RKO (cell line): Measurements from ENCODE around the gene MICAL3.

Experiments
- DNase-seq: peaks from one replicate; pipeline ENCODE4 v3.0.0-alpha.2; 2016; ENCODE audit warnings: low spot score

Gene MICAL3

GRCh38 chr22:17791196-17791595 lies 233.2 kb downstream of the MICAL3 start:
- no peak for DNase-seq

DNA sequence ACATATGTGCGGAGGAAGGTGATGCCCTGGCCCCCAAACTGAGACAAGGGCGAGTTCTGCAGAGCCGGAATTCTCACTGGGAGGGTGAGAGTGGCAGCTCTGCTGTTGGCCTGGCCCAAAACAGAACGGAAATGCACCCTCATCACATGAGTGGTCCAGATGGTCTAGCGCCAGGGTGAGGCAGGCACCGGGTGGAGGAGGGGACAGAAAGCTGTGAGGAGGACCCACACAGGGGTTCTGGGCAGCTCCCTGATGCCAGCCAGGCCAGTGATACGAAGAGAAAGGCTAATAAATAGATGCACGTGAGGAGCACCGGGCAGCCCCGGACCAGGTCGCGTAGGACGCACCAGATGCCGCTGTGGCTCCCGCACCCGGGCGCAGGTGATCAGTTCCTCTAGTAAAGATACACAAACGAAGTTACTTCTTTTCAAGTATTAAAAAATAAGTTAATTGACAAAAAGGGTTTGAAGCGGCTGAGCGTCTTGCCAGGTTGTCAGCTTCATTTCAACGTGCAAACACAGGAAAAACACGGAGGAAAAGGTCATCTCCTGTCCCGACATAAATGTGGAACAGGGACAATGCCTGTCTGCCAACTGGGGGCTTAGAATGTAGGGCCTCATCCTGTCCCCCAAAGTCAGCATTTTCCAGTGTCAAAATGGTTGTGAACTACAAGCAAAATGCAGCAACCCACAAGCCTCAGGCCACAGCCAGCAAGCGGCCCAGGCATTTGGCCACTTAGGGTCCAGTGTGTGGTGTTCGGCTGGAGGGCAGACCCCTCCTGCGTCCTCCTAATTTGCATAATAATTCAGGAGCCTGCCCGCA lies 234.8 kb downstream of the MICAL3 start:
- DNase-seq = no peak

GRCh38 chr22:17788528-17789378 lies 235.6 kb downstream of the MICAL3 start:
- DNase-seq = no peak

- DNase-seq = no peak
These were observed 236.5 kb downstream of the MICAL3 start for GRCh38 chr22:17787716-17788330.

DNA sequence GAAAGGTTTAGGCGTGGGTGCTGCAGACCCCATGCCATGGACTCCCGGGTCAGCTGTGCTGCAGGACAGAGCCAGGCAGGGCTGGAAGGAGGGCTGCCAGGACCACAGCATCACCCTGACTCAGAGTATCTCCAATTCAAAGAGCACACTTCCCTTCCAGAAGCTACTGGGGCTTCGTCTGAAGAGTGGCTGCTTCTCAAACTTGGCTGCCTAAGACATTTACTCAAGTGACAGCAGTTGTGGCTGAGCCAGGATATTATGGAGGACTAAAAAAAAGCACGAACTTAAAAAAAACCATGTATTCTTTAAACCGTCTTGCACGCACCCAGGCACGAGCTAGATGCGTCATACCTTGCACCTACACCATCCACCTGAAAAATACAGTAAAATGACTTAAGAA lies 237.1 kb downstream of the MICAL3 start:
- DNase-seq = no peak

GRCh38 chr22:17786435-17787161 lies 237.8 kb downstream of the MICAL3 start:
- DNase-seq = no peak

- DNase-seq = peak; percentile 58
These were observed 238.9 kb downstream of the MICAL3 start for GRCh38 chr22:17785185-17786184.

DNA sequence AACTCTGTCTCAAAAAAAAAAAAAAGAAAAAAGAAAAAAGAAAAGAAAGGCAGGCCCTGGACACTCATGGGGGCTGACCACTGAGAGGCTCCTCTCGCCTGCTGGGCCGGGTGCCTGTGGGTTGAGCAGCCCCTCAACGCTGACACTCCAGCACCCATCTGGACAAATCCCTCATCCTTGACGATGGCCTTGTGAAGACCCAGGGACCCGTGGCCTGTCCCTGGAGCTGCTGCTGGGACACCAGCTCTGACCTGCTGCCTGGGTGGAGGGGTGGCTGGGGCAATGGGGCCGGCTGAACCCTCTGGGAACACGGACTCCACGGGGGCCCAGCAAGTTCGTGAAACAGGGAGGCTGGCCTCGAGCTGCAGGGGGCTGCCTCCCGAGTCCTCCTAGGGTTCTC lies 239.6 kb downstream of the MICAL3 start:
- no peak for DNase-seq

DNA sequence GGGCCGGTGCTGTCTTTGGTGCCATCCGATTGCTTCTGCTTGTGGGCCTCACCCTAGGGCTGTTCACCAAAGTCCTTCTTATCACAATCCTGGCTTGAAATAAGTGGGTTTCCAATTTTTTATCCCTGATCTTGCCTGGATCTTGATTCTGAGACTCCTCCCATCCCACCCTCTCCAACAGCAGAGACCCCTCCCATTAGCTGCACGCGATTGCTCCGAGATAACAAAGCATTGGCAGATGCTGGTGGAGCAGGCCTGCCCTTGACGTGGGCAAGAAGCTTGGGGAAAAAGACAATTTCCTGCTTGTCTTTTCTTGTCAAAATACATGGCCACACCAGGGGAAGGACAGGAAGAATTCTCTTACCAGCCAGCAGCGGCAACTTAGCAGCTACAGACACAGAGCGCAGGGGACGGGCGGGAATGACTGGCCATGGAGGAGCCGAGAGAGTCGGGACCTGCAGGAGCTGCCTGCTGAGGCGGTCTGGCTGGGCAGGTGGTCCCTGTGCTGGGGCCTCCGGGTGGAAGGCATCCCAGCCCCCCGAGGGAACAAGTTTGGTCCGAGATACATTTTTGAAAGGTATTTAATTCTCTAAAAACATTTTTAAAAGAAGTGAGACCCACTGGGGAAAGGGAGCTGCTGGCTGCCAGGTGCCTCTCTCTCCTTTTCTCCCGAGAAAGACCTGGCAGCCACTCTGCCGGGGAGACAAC lies 240.4 kb downstream of the MICAL3 start:
- no peak for DNase-seq

DNA sequence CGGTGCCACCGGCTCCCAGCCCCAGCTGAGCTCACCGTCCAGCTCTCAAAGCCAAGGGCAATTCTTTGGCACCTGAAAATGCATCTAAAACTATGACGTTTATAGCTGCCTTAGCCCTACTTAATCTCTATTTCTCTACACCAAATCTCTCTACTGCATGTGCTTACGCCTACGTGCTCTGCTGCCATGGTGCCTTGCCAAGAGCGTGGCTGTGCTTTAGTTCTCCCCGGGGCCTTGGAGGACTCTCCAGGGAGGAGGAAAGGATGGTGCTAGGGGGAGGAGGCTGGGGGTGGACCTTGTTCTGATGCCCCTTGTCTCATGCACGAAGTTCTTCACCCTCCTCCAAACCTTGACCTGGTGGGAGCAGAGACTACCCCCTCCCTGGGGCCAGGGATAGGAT lies 241.0 kb downstream of the MICAL3 start:
- no peak for DNase-seq

GRCh38 chr22:17782621-17783020 lies 241.7 kb downstream of the MICAL3 start:
- no peak for DNase-seq

- no peak for DNase-seq
These were observed 242.2 kb downstream of the MICAL3 start for GRCh38 chr22:17782158-17782557.

DNA sequence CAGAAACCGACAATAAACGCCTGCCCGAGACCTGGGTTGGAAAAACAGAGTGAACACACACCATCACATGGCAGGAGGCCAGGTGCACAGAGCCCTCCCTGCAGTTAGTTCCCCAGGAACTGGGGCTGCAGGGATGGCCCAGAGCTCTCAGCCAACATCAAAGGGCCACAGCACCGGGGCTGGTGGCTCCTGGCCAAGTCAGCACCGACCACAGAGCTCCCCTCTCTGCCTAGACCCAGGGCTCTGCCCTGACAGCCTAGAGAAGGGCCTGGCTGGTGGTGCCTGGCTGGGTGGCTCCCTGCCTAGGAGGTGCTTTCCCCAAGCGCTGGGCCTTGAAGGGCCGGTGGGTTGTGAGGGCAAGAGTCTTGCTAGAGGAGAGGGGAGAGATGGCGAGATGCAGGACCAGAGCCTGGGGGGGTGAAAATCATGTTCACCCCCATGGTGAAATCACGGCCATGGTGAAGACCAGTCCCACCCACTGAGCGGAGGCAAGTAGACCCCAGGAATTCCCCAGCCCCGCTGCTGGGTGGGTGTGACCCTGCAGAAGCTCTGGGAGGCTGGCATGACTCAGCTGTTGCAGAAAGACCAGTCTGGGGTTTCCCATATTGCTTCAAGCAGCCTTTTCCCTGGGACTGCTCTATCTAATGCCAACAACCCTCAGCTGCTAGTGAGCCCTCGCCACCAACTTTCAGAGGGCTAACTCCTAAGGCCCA lies 242.9 kb downstream of the MICAL3 start:
- no peak for DNase-seq

DNA sequence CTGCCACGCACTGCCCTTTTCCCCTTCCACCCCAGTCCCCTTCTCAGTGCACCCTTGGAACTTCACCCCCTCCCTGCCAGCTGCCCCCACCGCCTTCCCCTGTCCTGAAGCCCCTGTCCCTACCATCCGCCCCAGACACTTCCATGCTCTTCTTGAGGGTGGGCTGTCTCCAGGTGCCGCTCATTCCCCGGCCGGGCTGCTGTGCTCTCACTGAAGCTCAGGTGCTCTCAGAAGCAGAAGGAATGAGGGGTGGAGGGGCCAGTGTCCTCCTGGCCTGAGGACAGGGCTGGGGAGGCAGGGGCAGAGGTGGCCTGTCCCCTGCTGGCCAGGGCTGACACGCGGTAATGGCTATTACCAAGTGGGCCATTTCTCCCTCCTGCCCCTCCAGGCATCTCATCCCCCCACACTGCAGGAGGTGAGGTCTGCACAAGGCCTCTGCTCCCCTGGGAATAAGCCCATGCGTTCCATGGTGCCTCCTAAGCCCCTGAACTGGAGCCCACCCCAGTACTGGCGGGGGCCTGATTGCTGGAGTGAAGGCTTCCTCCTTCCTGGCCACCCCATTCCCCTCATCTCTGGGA lies 243.5 kb downstream of the MICAL3 start:
- DNase-seq = no peak

DNA sequence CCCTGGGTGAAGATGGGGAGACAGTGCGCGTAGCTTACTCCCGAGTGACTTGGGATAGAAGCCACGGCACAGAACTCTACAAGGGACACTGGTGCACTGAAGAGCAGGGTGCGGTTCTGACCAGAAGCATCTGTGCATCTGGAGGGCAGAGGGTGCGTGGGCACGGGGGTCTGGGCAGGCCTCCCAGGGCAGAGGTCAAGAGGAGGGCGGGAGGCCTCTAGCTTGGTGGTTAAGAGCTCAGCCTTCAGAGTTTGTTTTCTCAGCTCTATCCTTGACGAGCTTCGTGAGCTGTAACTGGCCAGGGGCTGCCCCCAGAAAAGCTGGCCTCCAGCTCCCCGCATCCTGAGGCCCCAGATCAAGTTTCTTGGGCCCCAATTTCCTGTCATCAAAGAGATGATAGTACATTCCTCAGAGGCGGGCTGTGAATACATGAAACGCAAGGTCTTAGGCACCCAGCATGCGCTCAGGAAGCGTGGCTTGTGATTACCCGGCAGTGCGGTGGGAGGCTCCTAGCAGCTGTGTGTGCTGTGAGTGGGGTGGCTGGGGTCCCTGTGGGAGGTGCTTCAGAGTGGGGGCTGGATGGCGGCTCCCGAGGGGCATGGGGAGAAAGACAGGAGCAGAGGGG lies 244.1 kb downstream of the MICAL3 start:
- DNase-seq = no peak

DNA sequence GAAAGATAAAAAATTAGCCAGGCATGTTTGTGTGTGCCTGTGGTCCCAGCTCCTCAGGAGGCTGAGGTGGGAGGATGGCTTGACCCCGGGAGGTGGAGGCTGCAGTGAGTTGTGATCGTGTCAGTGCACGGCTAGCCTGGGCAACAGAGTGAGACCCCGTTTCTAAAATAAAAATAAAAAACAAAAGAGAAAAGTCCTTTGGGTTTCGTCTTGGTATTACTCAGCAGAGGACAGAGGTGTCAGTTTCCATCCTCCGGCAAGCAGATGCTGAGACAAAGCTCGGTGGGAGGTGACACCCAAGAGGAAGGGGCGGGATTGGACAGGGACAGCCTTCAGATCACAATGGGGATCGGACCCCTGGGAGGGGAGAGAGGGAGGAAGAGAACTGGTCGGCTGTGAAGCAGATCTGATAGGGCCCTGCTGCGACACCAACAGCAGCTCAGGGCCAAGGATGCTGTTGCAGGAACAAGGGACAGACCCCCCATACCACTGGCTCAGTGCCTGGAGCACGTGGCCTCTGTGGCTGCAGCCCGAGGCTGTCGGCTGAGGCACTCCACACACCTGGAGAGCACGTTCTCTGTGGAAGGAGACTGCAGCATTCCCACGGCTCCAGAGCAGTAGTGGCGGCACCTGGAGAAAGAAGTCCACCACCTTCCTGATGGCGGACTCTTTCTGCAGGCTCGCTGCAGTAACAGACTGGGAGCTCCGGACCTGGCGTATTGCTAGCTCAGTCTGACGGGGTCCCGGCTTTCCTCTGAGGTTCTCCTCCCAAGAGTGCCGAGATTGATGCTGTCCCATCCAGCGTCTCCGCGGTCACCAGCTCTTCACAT lies 244.9 kb downstream of the MICAL3 start:
- DNase-seq = no peak

- no peak for DNase-seq
These were observed 245.9 kb downstream of the MICAL3 start for GRCh38 chr22:17778412-17778976.

DNA sequence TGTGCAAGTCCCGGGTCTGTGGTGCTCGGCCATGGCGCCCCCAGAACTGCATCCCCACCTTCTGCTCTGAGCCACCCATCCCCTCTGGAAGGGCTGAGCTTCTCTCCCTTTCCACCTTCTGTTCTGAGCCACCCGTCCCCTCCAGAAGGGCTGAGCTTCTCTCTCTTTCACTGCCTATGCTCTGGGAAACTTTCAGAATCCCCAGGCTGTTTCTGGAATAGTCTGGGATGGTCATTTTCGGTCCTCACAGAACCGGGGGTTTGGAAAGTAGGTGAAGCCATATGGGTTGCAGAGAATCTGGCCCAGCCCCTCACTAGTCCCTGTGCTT lies 246.7 kb downstream of the MICAL3 start:
- no peak for DNase-seq
